ENCODE data around the gene FUT2.

The FUT2 gene

DNA sequence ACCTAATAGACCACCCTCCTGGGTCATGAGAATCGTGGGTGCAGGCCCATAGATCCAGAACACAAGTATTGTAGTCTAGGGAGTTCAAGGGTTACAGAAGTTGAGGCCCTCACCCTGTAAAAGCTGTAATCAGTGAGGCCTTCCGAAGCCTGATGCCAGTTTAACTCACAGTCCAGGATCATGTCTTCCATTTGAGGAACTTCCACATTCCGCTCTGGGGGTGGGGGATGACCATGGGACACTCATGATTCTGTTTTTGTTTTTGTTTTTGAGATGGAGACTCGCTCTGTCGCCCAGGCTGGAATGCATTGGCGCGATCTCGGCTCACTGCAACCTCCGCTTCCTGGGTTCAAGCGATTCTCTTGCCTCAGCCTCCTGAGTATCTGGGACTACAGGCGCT lies 46.3 kb downstream of the FUT2 start:
- TF ChIP-seq, protein P1, sequence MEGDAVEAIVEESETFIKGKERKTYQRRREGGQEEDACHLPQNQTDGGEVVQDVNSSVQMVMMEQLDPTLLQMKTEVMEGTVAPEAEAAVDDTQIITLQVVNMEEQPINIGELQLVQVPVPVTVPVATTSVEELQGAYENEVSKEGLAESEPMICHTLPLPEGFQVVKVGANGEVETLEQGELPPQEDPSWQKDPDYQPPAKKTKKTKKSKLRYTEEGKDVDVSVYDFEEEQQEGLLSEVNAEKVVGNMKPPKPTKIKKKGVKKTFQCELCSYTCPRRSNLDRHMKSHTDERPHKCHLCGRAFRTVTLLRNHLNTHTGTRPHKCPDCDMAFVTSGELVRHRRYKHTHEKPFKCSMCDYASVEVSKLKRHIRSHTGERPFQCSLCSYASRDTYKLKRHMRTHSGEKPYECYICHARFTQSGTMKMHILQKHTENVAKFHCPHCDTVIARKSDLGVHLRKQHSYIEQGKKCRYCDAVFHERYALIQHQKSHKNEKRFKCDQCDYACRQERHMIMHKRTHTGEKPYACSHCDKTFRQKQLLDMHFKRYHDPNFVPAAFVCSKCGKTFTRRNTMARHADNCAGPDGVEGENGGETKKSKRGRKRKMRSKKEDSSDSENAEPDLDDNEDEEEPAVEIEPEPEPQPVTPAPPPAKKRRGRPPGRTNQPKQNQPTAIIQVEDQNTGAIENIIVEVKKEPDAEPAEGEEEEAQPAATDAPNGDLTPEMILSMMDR (IDR thresholded peaks at IDR 0.05) = no peak

DNA sequence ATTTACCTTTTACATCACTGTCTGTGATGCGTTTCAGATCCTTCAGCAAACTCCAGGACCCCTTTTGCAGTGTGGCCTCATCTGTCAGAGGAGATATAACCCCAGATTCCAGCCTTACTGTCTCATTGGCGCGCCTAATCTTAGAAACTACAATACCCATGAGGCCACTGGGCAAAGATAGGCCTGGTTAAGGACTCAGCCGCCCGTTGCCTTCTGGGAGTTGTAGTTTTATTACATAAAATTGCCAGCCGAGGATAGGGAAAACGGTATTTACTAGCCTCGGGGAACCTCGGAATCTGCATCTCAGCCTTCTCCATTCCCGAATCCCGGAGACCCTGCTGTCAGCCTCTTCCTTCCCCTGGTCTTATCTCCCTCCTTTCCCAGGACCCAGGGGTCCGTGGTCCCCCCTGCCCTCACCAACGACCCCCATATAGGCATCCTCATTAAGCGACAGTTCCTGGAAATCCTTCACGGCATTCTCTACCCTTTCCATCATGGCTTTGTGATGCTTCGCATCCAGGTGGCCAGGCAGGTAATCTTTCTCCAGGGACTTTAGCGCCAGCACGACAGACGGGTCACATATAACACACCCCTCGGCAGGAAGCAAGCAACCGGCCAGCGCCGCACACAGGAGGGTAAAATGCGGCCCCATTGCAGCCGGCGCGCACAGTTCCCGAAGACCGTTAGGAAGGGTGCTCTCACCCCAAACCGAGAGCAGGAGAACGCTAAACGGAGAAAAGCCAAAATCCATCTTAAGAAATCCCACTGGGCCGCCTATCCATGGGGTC lies 49.6 kb downstream of the FUT2 start:
- TF ChIP-seq, protein P1 (IDR thresholded peaks at IDR 0.05) = no peak

DNA sequence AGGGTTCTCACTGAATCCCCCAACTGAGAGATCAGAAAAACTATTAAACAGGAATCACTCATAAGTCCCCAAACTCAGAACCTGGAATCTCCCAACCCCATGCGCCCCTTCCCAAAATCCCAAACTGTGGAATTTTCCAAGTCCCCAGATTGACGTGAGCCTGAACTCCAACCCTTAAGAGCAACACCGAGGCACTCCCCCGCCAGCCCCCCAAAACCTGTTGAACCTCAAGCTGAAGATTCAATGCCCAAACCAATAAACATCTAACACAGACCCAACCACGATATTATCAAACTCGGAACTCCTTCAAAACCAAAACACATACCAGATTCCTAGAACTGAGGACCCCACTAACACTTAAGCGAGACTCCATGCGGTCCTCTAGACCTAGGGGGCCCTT lies 50.3 kb downstream of the FUT2 start:
- TF ChIP-seq, protein P1 (IDR thresholded peaks at IDR 0.05) = no peak

DNA sequence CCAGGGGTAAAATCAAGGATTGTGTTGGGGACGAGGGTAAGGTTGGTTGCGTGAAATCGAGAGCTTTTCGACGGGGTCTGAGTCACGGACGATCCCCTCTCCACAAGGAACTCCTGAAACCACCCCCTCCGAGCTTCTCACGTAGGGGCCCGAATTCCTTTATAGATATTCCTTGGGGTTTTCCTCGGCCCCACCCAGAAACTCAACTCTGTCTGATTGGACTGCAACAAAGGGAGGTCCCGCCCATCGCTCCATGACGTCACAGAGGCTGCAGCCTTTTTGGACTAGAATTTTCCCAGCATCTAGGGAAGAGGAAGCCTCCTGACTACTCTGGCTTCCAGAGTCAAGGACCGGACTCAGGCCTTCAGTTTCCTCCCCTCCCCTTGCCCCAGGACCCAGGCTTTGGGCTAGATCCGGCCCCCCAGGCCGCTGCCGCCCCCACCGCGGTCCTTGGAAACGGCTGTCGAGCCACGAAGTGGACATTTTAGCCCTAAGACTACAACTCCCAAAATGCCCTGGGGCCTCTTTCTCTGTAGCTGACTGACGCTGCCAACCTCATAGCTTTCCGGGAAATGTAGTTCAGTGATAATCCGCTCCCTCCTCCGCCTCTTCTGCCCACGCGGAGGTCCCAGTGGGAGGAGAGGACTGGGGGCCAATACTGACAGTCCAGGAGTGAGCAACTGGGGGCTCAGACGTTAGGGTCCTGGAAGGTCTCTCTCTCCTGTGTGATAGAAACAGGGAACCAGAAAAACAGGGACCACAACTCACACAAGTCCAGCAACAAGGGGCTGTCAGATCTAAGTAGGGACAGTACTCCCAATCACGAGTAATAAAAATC lies 51.2 kb downstream of the FUT2 start, which contains the start of gene IZUMO1:
TSS of gene IZUMO1 (minus strand) at position 172 of the 838 bp plus-strand sequence. CDS start 1,050 bp downstream, outside the sequence.
- TF ChIP-seq, protein P1 (IDR thresholded peaks at IDR 0.05) = no peak

DNA sequence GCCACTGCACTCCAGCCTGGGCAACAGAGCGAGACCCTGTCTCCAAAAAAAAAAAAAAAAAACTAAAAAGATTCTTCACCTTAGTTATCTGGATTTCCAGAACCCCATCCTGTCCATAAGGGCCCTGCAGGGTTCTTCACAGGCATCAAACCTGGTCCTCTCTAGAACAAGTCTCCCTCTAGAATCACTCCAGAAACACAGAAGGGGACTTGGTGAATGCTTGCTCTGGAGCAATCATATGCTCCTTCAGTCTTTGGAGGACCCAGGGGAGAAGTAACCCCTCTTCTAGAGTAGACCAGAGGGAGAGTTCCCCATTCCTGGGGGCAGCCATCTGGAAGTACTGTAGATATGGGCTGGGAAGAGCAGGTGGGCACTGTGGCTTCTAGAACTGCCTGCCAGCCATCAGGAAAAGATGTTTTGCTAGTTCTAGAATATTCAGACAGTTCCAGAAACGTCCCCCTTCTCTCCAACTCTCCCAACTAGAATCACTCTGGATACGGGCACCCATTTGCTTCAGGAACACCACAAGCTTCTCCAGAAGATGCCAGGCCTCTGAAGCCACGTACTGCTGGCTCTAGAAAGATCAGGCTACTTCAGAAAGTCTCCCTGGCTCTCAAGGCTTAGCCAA lies 53.9 kb downstream of the FUT2 start:
- TF ChIP-seq, protein P1 (IDR thresholded peaks at IDR 0.05) = no peak

DNA sequence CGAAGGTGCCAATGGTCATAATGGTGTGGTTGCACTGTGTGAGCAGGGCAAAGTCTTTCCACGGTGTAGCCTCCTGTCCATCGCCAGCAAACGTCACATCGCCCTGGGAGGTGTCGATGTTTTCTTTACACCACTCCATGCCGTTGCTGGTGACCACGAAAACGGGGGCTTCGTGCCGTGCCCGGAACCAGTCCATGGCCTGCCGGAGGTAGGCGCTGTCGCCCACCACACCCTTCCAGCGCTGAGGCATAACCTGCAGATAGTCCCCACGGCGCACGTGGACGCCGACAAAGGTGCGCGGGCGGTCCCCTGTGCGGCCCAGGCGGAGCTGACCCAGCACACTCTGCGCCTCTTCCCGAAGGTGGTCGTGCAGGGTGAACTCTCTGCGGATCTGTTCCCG lies 54.6 kb downstream of the FUT2 start:
- TF ChIP-seq, protein P1 (IDR thresholded peaks at IDR 0.05) = no peak

DNA sequence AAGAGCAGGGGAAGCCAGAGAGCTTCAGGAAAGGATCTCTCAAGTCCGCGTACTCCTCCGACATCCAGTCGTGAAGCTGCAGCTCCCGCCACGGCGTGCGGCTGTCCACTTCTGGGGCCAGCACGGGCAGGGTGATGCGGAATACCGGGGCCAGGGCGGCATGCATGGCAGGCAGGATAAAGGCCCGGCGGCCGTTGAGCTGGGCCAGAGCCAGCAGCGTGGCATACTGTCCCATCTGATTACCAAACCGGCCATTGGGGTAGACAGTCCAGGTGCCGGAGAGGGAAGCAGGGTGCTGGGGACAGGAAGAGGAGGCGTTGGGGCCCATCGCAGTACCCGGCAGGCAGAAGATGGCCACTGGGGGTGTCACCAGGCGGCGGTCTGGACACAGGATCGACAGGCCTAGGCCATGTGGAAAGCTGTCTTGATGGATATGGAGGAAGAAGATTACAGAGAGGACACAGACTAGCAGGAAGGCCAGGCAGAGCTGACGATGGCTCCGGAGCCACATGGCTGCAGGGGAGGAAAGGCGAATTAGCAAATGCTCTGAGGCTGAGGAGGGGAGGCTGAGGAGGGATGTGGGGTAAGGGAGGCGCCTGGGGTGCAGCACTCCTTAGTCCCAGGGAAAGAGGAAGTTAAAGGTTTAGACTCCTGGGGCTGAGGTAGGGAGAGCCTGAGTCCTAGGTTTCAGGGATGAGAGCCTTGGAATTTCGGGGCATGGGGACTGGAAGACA lies 55.2 kb downstream of the FUT2 start:
- TF ChIP-seq, protein P1 (IDR thresholded peaks at IDR 0.05) = no peak

Data from LNCAP (cell line).